Measurements from ENCODE around the gene KANSL2. TPM values are rescaled to one million over a fixed set of nuclear protein-coding genes. Genes with fewer than 3 reads are reported as not detected.

The KANSL2 gene
- total RNA-seq, 1 experiment from 2014 or later = 41.6 TPM

DNA sequence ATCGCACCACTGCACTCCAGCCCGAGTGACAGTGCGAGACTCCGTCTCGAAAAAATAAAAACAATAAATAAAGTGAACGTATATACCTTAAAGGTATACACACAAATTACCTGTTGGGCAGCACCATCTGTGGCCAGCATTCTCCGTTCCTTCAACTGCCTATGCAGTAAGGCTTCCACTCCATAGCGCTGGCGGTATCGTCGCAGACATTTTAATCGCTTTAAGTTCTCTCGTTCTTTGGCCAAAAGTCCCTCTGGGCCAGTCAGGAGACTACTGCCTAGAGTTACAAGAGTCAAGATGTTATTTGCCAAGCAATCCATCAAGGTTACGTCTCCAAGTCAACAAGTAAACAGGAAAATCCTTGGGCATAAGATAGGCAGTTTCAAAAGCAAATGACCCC lies 13.0 kb downstream of the KANSL2 start:
- CTCF ChIA-PET = no interaction called here
- POLR2A ChIA-PET = no interaction called here
- Histone ChIP-seq H3K79me2 (ENCODE audit: insufficient read depth, low read length) (peaks cover 73% of the 10 kb centered on the region), H2AFZ (ENCODE audit: low read depth, low read length, poor library complexity, severe bottlenecking) (no peak overlapping the region), H4K20me1 (ENCODE audit: insufficient read depth) (peaks cover 8% of the 10 kb centered on the region; the same call in 1 of the 2 replicates), H3K27me3 (ENCODE audit: insufficient read depth, low read length) (no peaks in the 10 kb centered on the region), H3K9me3 (ENCODE audit: control insufficient read depth in 1 of 2, insufficient read depth in 1 of 2, low read depth in 1 of 2, low read length in 2 of 2) (no peaks in the 10 kb centered on the region), H3K9ac (ENCODE audit: low read length) (no peak overlapping the region), H3K4me1 (ENCODE audit: control insufficient read depth in 1 of 2, insufficient read depth in 2 of 2, low read length in 2 of 2) (no peaks in the 10 kb centered on the region), H3K4me3 (replicated peaks in 1 of 2; ENCODE audit: low read depth in 1 of 2, low read length in 2 of 2) (no peak overlapping the region), H3K36me3 (ENCODE audit: control insufficient read depth in 1 of 2, insufficient read depth in 2 of 2, low read length in 2 of 2) (peaks cover 59 to 61% of the 10 kb centered on the region in 2 experiments), H3K4me2 (ENCODE audit: low read length) (no peak overlapping the region), H3K27ac (ENCODE audit: low read depth, low read length) (no peak overlapping the region), H3K9me2 (ENCODE audit: insufficient read depth) (no peaks in the 10 kb centered on the region)
- RAD21 ChIA-PET (ENCODE audit: low non-redundant PET in 1 of 2, low total read pairs in 2 of 2, uncharacterized antibody in 2 of 2, unreplicated experiment in 2 of 2) = no interaction called here
- DNase-seq (ENCODE audit: low read depth, low spot score) = no peak
- intact Hi-C loops (cut with micrococcal nuclease) = no loop called here
- TF ChIP-seq ZNF274 (IDR thresholded peaks at IDR 0.05; ENCODE audit: low read depth, low read length) = no peak
- no peak for TF ChIP-seq FOSL1 (IDR thresholded peaks at IDR 0.05; ENCODE audit: low read depth)
- no peak for TF ChIP-seq POLR2AphosphoS5 (IDR thresholded peaks at IDR 0.05; ENCODE audit: low read depth, low read length)
- no peak for TF ChIP-seq ZFX (IDR thresholded peaks at IDR 0.05)
- TF ChIP-seq CEBPB (IDR thresholded peaks at IDR 0.05; ENCODE audit: low read depth) = no peak
- no peak for TF ChIP-seq POLR2A (IDR thresholded peaks at IDR 0.05; ENCODE audit: borderline replicate concordance, extremely low read depth, insufficient read depth, insufficient read length)
- no peak for TF ChIP-seq SP1 (IDR thresholded peaks at IDR 0.05; ENCODE audit: low read depth)
- TF ChIP-seq EGR1 (IDR thresholded peaks at IDR 0.05; ENCODE audit: low read depth) = no peak
- TF ChIP-seq, protein P1, sequence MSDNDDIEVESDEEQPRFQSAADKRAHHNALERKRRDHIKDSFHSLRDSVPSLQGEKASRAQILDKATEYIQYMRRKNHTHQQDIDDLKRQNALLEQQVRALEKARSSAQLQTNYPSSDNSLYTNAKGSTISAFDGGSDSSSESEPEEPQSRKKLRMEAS (IDR thresholded peaks at IDR 0.05) = no peak
- no peak for TF ChIP-seq ELF1 (IDR thresholded peaks at IDR 0.05; ENCODE audit: borderline replicate concordance, low read depth)
- no peak for ATAC-seq
- BruUV-seq (replicated peaks) = no TSS peak

DNA sequence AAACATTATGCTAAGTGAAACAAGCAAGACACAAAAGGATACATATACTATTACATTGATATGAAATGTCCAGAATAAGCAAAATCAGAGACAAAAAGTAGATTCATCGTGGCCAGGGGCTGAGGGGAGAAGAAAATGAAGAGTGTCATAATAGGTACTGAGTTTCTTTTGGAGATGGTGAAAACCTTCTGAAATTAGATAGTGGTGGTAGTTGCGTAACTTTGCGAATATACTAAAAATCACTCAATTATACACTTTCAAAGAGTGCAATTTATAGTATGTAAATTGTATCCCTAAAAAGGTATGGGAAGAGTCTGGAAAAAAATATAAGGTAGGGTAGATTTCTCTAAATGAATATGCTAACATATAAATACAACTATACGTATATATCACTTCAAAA lies 22.2 kb downstream of the KANSL2 start:
- TF ChIP-seq JUND (IDR thresholded peaks at IDR 0.05) = no peak
- TF ChIP-seq POLR2A (IDR thresholded peaks at IDR 0.05; ENCODE audit: borderline replicate concordance, extremely low read depth, insufficient read depth, insufficient read length) = no peak
- no peak for TF ChIP-seq ZNF274 (IDR thresholded peaks at IDR 0.05; ENCODE audit: low read depth, low read length)
- Histone ChIP-seq H3K27me3 (ENCODE audit: insufficient read depth, low read length) (no peaks in the 10 kb centered on the region), H2AFZ (ENCODE audit: low read depth, low read length, poor library complexity, severe bottlenecking) (no peak overlapping the region), H3K4me1 (ENCODE audit: control insufficient read depth in 1 of 2, insufficient read depth in 2 of 2, low read length in 2 of 2) (no peaks in the 10 kb centered on the region), H4K20me1 (ENCODE audit: insufficient read depth) (0 out of 2 replicates have a peak, but pooled peaks cover 2% of the 10 kb centered on the region), H3K9me2 (ENCODE audit: insufficient read depth) (no peaks in the 10 kb centered on the region), H3K9me3 (ENCODE audit: control insufficient read depth in 1 of 2, insufficient read depth in 1 of 2, low read depth in 1 of 2, low read length in 2 of 2) (no peaks in the 10 kb centered on the region), H3K4me2 (ENCODE audit: low read length) (no peak overlapping the region), H3K36me3 (ENCODE audit: control insufficient read depth in 1 of 2, insufficient read depth in 2 of 2, low read length in 2 of 2) (peaks cover 45 to 62% of the 10 kb centered on the region in 2 experiments), H3K27ac (ENCODE audit: low read depth, low read length) (no peak overlapping the region), H3K9ac (ENCODE audit: low read length) (no peak overlapping the region), H3K79me2 (ENCODE audit: insufficient read depth, low read length) (peaks cover 71% of the 10 kb centered on the region), H3K4me3 (replicated peaks in 1 of 2; ENCODE audit: low read depth in 1 of 2, low read length in 2 of 2) (no peak overlapping the region)
- no TSS peak for BruUV-seq (replicated peaks)
- intact Hi-C loops (cut with micrococcal nuclease) = no loop called here
- ChIA-PET POLR2A (no interaction called here), CTCF (no interaction called here), RAD21 (ENCODE audit: low non-redundant PET in 1 of 2, low total read pairs in 2 of 2, uncharacterized antibody in 2 of 2, unreplicated experiment in 2 of 2) (no interaction called here)
- ATAC-seq (no peak), DNase-seq (ENCODE audit: low read depth, low spot score) (no peak)

Measured in HCT116 (cell line).